NCI-H748 treated with DMSO at 0.1 percent for 48 hours (cell line): ENCODE data around the gene ARHGAP4.
A peak's percentile ranks its signal among the peaks of the same experiment; 100 is the strongest.

Experiments
- DNase-seq: peaks from one replicate; lab custom pipeline; 2025; lab: John Stamatoyannopoulos, UW

Gene ARHGAP4

GRCh38 chrX:153880440-153880815, 45.6 kb downstream of the ARHGAP4 start:
- no peak for DNase-seq

- no peak for DNase-seq
Measured at GRCh38 chrX:153879741-153880439, 46.2 kb downstream of the ARHGAP4 start.

- no peak for DNase-seq
Measured at GRCh38 chrX:153878969-153879653, 47.0 kb downstream of the ARHGAP4 start.

GRCh38 chrX:153878345-153878744, 47.7 kb downstream of the ARHGAP4 start:
- no peak for DNase-seq

GRCh38 chrX:153877571-153878261, 48.3 kb downstream of the ARHGAP4 start:
- no peak for DNase-seq

- peak; percentile 8 for DNase-seq
Measured at GRCh38 chrX:153876112-153876491, 50.0 kb downstream of the ARHGAP4 start.

- DNase-seq, result no peak
Measured at GRCh38 chrX:153875391-153876111, 50.5 kb downstream of the ARHGAP4 start.

GRCh38 chrX:153874366-153875125, 51.5 kb downstream of the ARHGAP4 start:
- DNase-seq, result no peak

- DNase-seq, result no peak
Measured at GRCh38 chrX:153874085-153874365, 52.0 kb downstream of the ARHGAP4 start.

- DNase-seq, result no peak
Measured at GRCh38 chrX:153873282-153874084, 52.6 kb downstream of the ARHGAP4 start.

- DNase-seq, result no peak
Measured at GRCh38 chrX:153871946-153872878, 53.9 kb downstream of the ARHGAP4 start.

- no peak for DNase-seq
Measured at GRCh38 chrX:153871451-153871850, 54.6 kb downstream of the ARHGAP4 start.

GRCh38 chrX:153870791-153871360, 55.2 kb downstream of the ARHGAP4 start:
- no peak for DNase-seq

GRCh38 chrX:153870288-153870690, 55.8 kb downstream of the ARHGAP4 start:
- no peak for DNase-seq

- DNase-seq, result no peak
Measured at GRCh38 chrX:153869473-153870287, 56.4 kb downstream of the ARHGAP4 start.

- DNase-seq, result no peak
Measured at GRCh38 chrX:153868576-153869472, 57.2 kb downstream of the ARHGAP4 start.

GRCh38 chrX:153867671-153868070, 58.4 kb downstream of the ARHGAP4 start:
- no peak for DNase-seq

- DNase-seq, result no peak
Measured at GRCh38 chrX:153867139-153867538, 58.9 kb downstream of the ARHGAP4 start.
